Measurements from ENCODE around the gene SYPL1. TPM values are rescaled to one million over a fixed set of nuclear protein-coding genes. Genes with fewer than 3 reads are reported as not detected.

Gene SYPL1
- total and polyA plus RNA-seq, 4 donors = 52.7 to 114 (median 68.4) TPM

DNA sequence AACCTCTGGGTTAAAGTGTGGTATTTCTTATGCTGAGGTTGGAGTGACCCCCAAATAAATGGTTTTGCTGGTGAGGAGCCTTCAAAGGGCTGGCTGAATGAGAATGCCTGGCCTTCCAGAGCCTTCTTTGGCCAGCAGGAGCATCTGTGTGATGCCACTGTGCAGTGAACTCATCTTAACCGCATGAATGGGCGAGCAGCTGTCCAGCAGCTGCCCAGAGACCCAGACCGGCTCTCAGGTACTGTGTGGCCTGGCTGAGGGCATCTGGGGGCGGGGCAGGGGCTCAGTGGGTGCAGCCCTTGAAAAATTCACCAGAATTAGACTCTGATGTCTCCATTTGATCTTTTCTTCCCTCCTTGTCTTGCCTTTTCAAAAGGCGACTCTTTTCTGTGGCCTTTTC lies 59.0 kb downstream of the SYPL1 start:
- Histone ChIP-seq H3K36me3 (ENCODE audit: control insufficient read depth in 4 of 4, insufficient read depth in 4 of 4, low read length in 4 of 4) (no peaks in the 10 kb centered on the region), H3K9ac (ENCODE audit: insufficient read depth in 1 of 2, low read length in 2 of 2) (no peak overlapping the region), H3K4me1 (ENCODE audit: control insufficient read depth in 5 of 5, insufficient read depth in 5 of 5, low read length in 5 of 5) (peaks cover 0 to 12% (median 3%) of the 10 kb centered on the region in 5 donors), H3K27ac (ENCODE audit: low read depth in 1 of 2, low read length in 1 of 2) (no peak overlapping the region), H3K9me3 (ENCODE audit: control insufficient read depth in 4 of 4, insufficient read depth in 3 of 4, low read length in 3 of 4) (no peaks in the 10 kb centered on the region), H3K4me3 (no peak overlapping the region), H3K27me3 (ENCODE audit: control insufficient read depth in 3 of 3, insufficient read depth in 3 of 3, low read length in 2 of 3) (no peaks in the 10 kb centered on the region)
- TF ChIP-seq, protein P1, sequence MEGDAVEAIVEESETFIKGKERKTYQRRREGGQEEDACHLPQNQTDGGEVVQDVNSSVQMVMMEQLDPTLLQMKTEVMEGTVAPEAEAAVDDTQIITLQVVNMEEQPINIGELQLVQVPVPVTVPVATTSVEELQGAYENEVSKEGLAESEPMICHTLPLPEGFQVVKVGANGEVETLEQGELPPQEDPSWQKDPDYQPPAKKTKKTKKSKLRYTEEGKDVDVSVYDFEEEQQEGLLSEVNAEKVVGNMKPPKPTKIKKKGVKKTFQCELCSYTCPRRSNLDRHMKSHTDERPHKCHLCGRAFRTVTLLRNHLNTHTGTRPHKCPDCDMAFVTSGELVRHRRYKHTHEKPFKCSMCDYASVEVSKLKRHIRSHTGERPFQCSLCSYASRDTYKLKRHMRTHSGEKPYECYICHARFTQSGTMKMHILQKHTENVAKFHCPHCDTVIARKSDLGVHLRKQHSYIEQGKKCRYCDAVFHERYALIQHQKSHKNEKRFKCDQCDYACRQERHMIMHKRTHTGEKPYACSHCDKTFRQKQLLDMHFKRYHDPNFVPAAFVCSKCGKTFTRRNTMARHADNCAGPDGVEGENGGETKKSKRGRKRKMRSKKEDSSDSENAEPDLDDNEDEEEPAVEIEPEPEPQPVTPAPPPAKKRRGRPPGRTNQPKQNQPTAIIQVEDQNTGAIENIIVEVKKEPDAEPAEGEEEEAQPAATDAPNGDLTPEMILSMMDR (IDR thresholded peaks at IDR 0.05; ENCODE audit: control extremely low read depth, extremely low read depth) = no peak
- WGBS, 2 donors = 84 to 85% methylated on average over 5 of the region's 5 CpGs
- ATAC-seq (ENCODE audit: insufficient read depth, low FRiP score) (no peak), DNase-seq (no peak)

DNA sequence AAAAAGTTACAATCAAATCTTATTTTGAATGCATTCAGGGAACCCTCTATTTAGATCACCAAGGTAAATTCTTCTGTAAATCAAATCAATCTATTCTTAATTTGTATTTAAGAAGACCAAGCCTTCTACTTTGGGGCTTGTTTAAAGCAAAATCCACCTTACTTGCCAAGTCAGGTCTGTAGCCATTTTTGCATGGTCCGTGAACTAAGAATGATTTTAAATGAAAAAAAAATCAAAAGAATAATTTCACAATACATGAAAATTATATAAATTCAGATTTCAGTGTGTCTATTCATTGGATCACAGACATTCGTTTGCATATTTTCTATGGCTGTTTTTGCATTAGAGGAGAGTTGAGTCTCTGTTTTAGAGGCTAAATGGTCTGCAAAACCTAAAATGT lies 59.4 kb downstream of the SYPL1 start:
- no peaks in the 10 kb centered on the region for H3K27me3 ChIP-seq (ENCODE audit: control insufficient read depth in 3 of 3, insufficient read depth in 3 of 3, low read length in 2 of 3)
- H3K27ac ChIP-seq (ENCODE audit: low read depth in 1 of 2, low read length in 1 of 2) = no peak overlapping the region
- H3K9ac ChIP-seq (ENCODE audit: insufficient read depth in 1 of 2, low read length in 2 of 2) = no peak overlapping the region
- TF ChIP-seq, protein P1 (IDR thresholded peaks at IDR 0.05; ENCODE audit: control extremely low read depth, extremely low read depth) = no peak
- H3K4me1 ChIP-seq (ENCODE audit: control insufficient read depth in 5 of 5, insufficient read depth in 5 of 5, low read length in 5 of 5) = peaks cover 0 to 13% (median 3%) of the 10 kb centered on the region in 5 donors
- H3K9me3 ChIP-seq (ENCODE audit: control insufficient read depth in 4 of 4, insufficient read depth in 3 of 4, low read length in 3 of 4) = no peaks in the 10 kb centered on the region
- DNase-seq (no peak), ATAC-seq (ENCODE audit: insufficient read depth, low FRiP score) (no peak)
- H3K4me3 ChIP-seq = no peak overlapping the region
- no peaks in the 10 kb centered on the region for H3K36me3 ChIP-seq (ENCODE audit: control insufficient read depth in 4 of 4, insufficient read depth in 4 of 4, low read length in 4 of 4)
- WGBS, 2 donors = 82 to 86% methylated on average over 2 of the region's 2 CpGs

DNA sequence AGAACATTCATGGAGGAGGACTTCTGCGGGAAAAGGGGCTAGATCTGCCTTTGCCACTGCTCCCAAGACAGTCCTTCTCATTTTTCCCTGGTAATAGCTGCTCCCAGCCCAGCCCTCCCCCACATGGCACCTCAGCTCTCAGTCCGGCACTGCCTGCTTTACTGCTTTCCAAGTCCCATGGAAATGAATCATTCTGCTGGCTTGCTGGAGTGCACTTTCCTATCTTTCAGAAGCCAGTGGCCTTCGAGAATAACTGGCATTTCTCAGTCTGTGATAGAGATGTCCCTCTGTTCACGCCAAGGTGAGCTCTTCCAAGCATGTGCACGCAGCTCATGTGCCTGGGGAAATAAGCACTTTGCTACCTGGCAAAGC lies 61.4 kb downstream of the SYPL1 start:
- ATAC-seq (ENCODE audit: insufficient read depth, low FRiP score) = no peak
- no peak overlapping the region for H3K4me3 ChIP-seq
- H3K27ac ChIP-seq (ENCODE audit: low read depth in 1 of 2, low read length in 1 of 2) = no peak overlapping the region
- no peaks in the 10 kb centered on the region for H3K27me3 ChIP-seq (ENCODE audit: control insufficient read depth in 3 of 3, insufficient read depth in 3 of 3, low read length in 2 of 3)
- H3K36me3 ChIP-seq (ENCODE audit: control insufficient read depth in 4 of 4, insufficient read depth in 4 of 4, low read length in 4 of 4) = no peaks in the 10 kb centered on the region
- TF ChIP-seq, protein P1 (IDR thresholded peaks at IDR 0.05; ENCODE audit: control extremely low read depth, extremely low read depth) = no peak
- DNase-seq = peak in 1 of 3 donors; percentile 39
- no peak overlapping the region for H3K9ac ChIP-seq (ENCODE audit: insufficient read depth in 1 of 2, low read length in 2 of 2)
- WGBS, 2 donors = 84 to 86% methylated on average over 5 of the region's 5 CpGs
- H3K9me3 ChIP-seq (ENCODE audit: control insufficient read depth in 4 of 4, insufficient read depth in 3 of 4, low read length in 3 of 4) = no peaks in the 10 kb centered on the region
- H3K4me1 ChIP-seq (ENCODE audit: control insufficient read depth in 5 of 5, insufficient read depth in 5 of 5, low read length in 5 of 5) = peaks cover 0 to 23% (median 0%) of the 10 kb centered on the region in 5 donors

All from lung (tissue), 12 donors.